PC-9 (cell line): ENCODE data around the gene APOB. TPM values are rescaled to one million over a fixed set of nuclear protein-coding genes. Genes with fewer than 3 reads are reported as not detected.

ENCODE experiments used
- BruUV-seq: library from RNA; stranded (reverse); fragments of 400-500 nt; replicated peaks from 2 replicates; lab custom pipeline; 2021; lab: Mats Ljungman, UMichigan
- CTCF ChIA-PET: fragments of 300-600 bp; sonication (Branson Sonifier 250); formaldehyde crosslinking; loops from one replicate; lab custom pipeline; 2022; ENCODE audit warnings: antibody characterized with exemption; lab: Charles Lee
- POLR2A ChIA-PET: fragments of 300-600 bp; sonication (Branson Sonifier 250); formaldehyde crosslinking; loops from one replicate; lab custom pipeline; 2022; ENCODE audit warnings: antibody characterized with exemption; ENCODE audit not compliant: unreplicated experiment; lab: Charles Lee
- DNase-seq, 2 experiments: peaks; one replicate each; pipeline versions ENCODE4 v3.0.0 to v3.0.0-alpha.2; 2015 to 2022; ENCODE audit warnings: mixed read lengths in 1 of 2
- H2AFZ ChIP-seq: fragments of 200-600 bp; sonication (generic); 2 replicates; pipeline ENCODE4 v1.8.1; 2017; ENCODE audit warnings: antibody characterized with exemption
- H3F3A ChIP-seq: fragments of 200-600 bp; sonication (generic); 2 replicates; pipeline ENCODE4 v1.8.1; 2017; ENCODE audit warnings: antibody characterized with exemption, mild to moderate bottlenecking, low read depth; ENCODE audit not compliant: insufficient read depth
- H3K27ac ChIP-seq: fragments of 200-600 bp; sonication (generic); 2 replicates; pipeline ENCODE4 v1.6.1; 2016; ENCODE audit warnings: mixed run types
- H3K27me3 ChIP-seq: fragments of 200-600 bp; sonication (generic); 2 replicates; pipeline ENCODE4 v1.6.1; 2016; ENCODE audit warnings: low read depth, mixed run types; ENCODE audit not compliant: insufficient read depth
- H3K36me3 ChIP-seq: fragments of 200-600 bp; sonication (generic); 2 replicates; pipeline ENCODE4 v1.6.1; 2016; ENCODE audit warnings: low read depth, mixed run types
- H3K4me1 ChIP-seq: fragments of 200-600 bp; sonication (generic); replicated peaks from 2 replicates; pipeline ENCODE4 v1.6.1; 2016; ENCODE audit warnings: mixed run types; ENCODE audit not compliant: insufficient read depth
- H3K4me2 ChIP-seq: fragments of 200-600 bp; sonication (generic); 2 replicates; pipeline ENCODE4 v1.6.1; 2017; ENCODE audit warnings: mixed run types
- H3K4me3 ChIP-seq: fragments of 200-600 bp; sonication (generic); 2 replicates; pipeline ENCODE4 v1.6.1; 2016; ENCODE audit warnings: mixed run types
- H3K79me2 ChIP-seq: fragments of 200-600 bp; sonication (generic); 2 replicates; pipeline ENCODE4 v1.6.1; 2017; ENCODE audit warnings: low read depth, mixed run types
- H3K9me2 ChIP-seq: fragments of 200-600 bp; sonication (generic); 2 replicates; pipeline ENCODE4 v1.8.1; 2017; ENCODE audit warnings: mild to moderate bottlenecking; ENCODE audit not compliant: insufficient read depth
- H3K9me3 ChIP-seq: fragments of 200-600 bp; sonication (generic); 2 replicates; pipeline ENCODE4 v1.8.1; 2016; ENCODE audit warnings: low read depth; ENCODE audit not compliant: insufficient read depth
- H4K20me1 ChIP-seq: fragments of 200-600 bp; sonication (generic); 2 replicates; pipeline ENCODE4 v1.8.1; 2017; ENCODE audit not compliant: insufficient read depth
- CTCF ChIP-seq: fragments of 200-600 bp; sonication (generic); conservative IDR thresholded peaks from 2 replicates; pipeline ENCODE4 v1.6.1; 2017; ENCODE audit warnings: mixed run types, antibody characterized with exemption, mild to moderate bottlenecking, moderate library complexity
- EZH2 ChIP-seq: fragments of 200-600 bp; sonication (generic); IDR thresholded peaks from 2 replicates; pipeline ENCODE4 v1.8.0; 2017; ENCODE audit warnings: antibody characterized with exemption, low read depth
- intact Hi-C: fragments of 100-400 bp; cut with micrococcal nuclease; formaldehyde crosslinking; loops from one replicate; pipeline ENCODE4 v1.10.0; 2022; ENCODE audit not compliant: unreplicated experiment
- total RNA-seq: library from RNA; stranded (reverse); gene quantifications from 2 replicates; pipeline ENCODE4 v1.2.3, GENCODE V29; 2021

The APOB gene
- total RNA-seq, 1 experiment from 2014 or later, result not detected

GRCh38 chr2:20990442-20991430, 53.1 kb downstream of the APOB start:
- intact Hi-C loops, result no loop called here
- H3K9me3 ChIP-seq, result no peaks in the 10 kb centered on the region
- TF ChIP-seq CTCF (no peak), EZH2 (no peak)
- no peak for DNase-seq
- no peaks in the 10 kb centered on the region for H3K36me3 ChIP-seq
- no peak overlapping the region for H3K27ac ChIP-seq
- POLR2A ChIA-PET, result no interaction called here
- no peak overlapping the region for H3K4me2 ChIP-seq
- H3K9me2 ChIP-seq, result no peaks in the 10 kb centered on the region
- H3K27me3 ChIP-seq, result peaks cover 35% of the 10 kb centered on the region
- H3K4me3 ChIP-seq, result no peak overlapping the region
- peaks cover 4% of the 10 kb centered on the region; the same call in 1 of the 2 replicates for H3F3A ChIP-seq
- H3K79me2 ChIP-seq, result no peaks in the 10 kb centered on the region
- no TSS peak for BruUV-seq
- H2AFZ ChIP-seq, result no peak overlapping the region
- H3K4me1 ChIP-seq, result 0 out of 2 replicates have a peak, but pooled peaks cover 5% of the 10 kb centered on the region
- H4K20me1 ChIP-seq, result no peaks in the 10 kb centered on the region
- CTCF ChIA-PET, result no interaction called here

- CTCF ChIA-PET, result no interaction called here
- Histone ChIP-seq H3K9me2 (no peaks in the 10 kb centered on the region), H3K27ac (no peak overlapping the region), H2AFZ (no peak overlapping the region), H3K36me3 (no peaks in the 10 kb centered on the region), H4K20me1 (no peaks in the 10 kb centered on the region), H3K4me1 (0 out of 2 replicates have a peak, but pooled peaks cover 5% of the 10 kb centered on the region), H3K9me3 (no peaks in the 10 kb centered on the region), H3K27me3 (peaks cover 36% of the 10 kb centered on the region), H3K79me2 (no peaks in the 10 kb centered on the region), H3F3A (peaks cover 4% of the 10 kb centered on the region; the same call in 1 of the 2 replicates), H3K4me2 (no peak overlapping the region), H3K4me3 (no peak overlapping the region)
- no TSS peak for BruUV-seq
- DNase-seq, result no peak
- intact Hi-C loops, result no loop called here
- TF ChIP-seq EZH2, result no peak
- no peak for TF ChIP-seq CTCF
- POLR2A ChIA-PET, result no interaction called here
These were observed 54.5 kb downstream of the APOB start for GRCh38 chr2:20989404-20989803.

GRCh38 chr2:20988905-20989304, 55.0 kb downstream of the APOB start:
- Histone ChIP-seq H2AFZ (no peak overlapping the region), H3K9me3 (no peaks in the 10 kb centered on the region), H3F3A (peaks cover 4% of the 10 kb centered on the region; the same call in 1 of the 2 replicates), H3K4me3 (no peak overlapping the region), H3K36me3 (no peaks in the 10 kb centered on the region), H3K27me3 (peaks cover 41% of the 10 kb centered on the region), H3K9me2 (no peaks in the 10 kb centered on the region), H3K79me2 (no peaks in the 10 kb centered on the region), H3K4me1 (0 out of 2 replicates have a peak, but pooled peaks cover 5% of the 10 kb centered on the region), H4K20me1 (no peaks in the 10 kb centered on the region), H3K4me2 (no peak overlapping the region), H3K27ac (no peak overlapping the region)
- POLR2A ChIA-PET, result interaction anchor here (0.7 kb wide), 1 partner anchor 1163 kb away, joined by 3 read pairs; no protein-coding TSS in a partner anchor
- no TSS peak for BruUV-seq
- CTCF ChIA-PET, result no interaction called here
- no peak for DNase-seq
- intact Hi-C loops, result no loop called here
- TF ChIP-seq CTCF, result no peak
- TF ChIP-seq EZH2, result no peak
